Breast epithelium (tissue), 4 donors: ENCODE measurements around the gene TEX9. TPM values are rescaled to one million over a fixed set of nuclear protein-coding genes. Genes with fewer than 3 reads are reported as not detected.
A peak's percentile ranks its signal among the peaks of the same experiment; 100 is the strongest.

Experiments used
- DNase-seq, 2 donors: peaks; one replicate each; pipeline ENCODE4 v3.0.0-alpha.2; 2019; ENCODE audit warnings: low spot score in 2 of 2
- H3K27ac ChIP-seq, 2 donors: fragments of 200-600 bp; sonication (generic) in 1 of 2; one replicate each; pipeline ENCODE4 v1.5.1; 2016 to 2019; ENCODE audit warnings: mild to moderate bottlenecking in 1 of 2
- H3K27me3 ChIP-seq, 2 donors: fragments of 200-600 bp; sonication (generic) in 1 of 2; one replicate each; pipeline versions ENCODE4 v1.5.1 to v1.6.0; 2017 to 2019; ENCODE audit warnings: control low read depth in 1 of 2, mild to moderate bottlenecking in 1 of 2
- H3K36me3 ChIP-seq: fragments of 200-600 bp; one replicate; pipeline ENCODE4 v1.5.1; 2019
- H3K4me1 ChIP-seq, 2 donors: fragments of 200-600 bp; sonication (generic); one replicate each; pipeline ENCODE4 v1.5.1; 2016 to 2019; ENCODE audit warnings: control low read depth in 1 of 2
- H3K4me3 ChIP-seq, 3 donors: fragments of 200-600 bp; sonication (generic); 1 replicate in 2 of 3; 2 replicates in 1 of 3; pipeline ENCODE4 v1.5.1; 2016 to 2019; ENCODE audit warnings: mild to moderate bottlenecking in 3 of 3, moderate library complexity in 2 of 3
- H3K9me3 ChIP-seq, 2 donors: fragments of 200-600 bp; sonication (generic) in 1 of 2; one replicate each; pipeline ENCODE4 v1.5.1; 2016 to 2019; ENCODE audit warnings: control low read depth in 1 of 2
- POLR2A ChIP-seq: fragments of 450-650 bp; IDR thresholded peaks from one replicate; pipeline ENCODE4 v1.6.1; 2016; ENCODE audit warnings: antibody characterized with exemption, mild to moderate bottlenecking, moderate library complexity
- POLR2AphosphoS5 ChIP-seq, 3 donors: sonication (generic); formaldehyde crosslinking; IDR thresholded peaks; one replicate each; pipeline ENCODE4 v1.6.1; 2017; ENCODE audit warnings: antibody characterized with exemption in 3 of 3
- intact Hi-C: fragments of 100-400 bp; cut with DNase I; formaldehyde crosslinking; loops from one replicate; pipeline ENCODE4 v1.15.1; 2023; ENCODE audit warnings: low total_unique reads
- total RNA-seq, 3 donors: library from RNA; depleted of rRNA; stranded (reverse); fragments of >200 nt; gene quantifications; one replicate each; pipeline ENCODE4 v1.1.0, GENCODE V29; 2016
- TF ChIP-seq, protein P1 (sequence below), 3 donors: fragments of 450-650 bp; IDR thresholded peaks; one replicate each; pipeline ENCODE4 v1.5.1; 2016 to 2017; ENCODE audit warnings: antibody characterized with exemption in 3 of 3, mild to moderate bottlenecking in 3 of 3, moderate library complexity in 3 of 3

Gene TEX9
- total RNA-seq, 3 donors from 2014 or later: 3.4 to 38.2 (median 32.1) TPM

DNA sequence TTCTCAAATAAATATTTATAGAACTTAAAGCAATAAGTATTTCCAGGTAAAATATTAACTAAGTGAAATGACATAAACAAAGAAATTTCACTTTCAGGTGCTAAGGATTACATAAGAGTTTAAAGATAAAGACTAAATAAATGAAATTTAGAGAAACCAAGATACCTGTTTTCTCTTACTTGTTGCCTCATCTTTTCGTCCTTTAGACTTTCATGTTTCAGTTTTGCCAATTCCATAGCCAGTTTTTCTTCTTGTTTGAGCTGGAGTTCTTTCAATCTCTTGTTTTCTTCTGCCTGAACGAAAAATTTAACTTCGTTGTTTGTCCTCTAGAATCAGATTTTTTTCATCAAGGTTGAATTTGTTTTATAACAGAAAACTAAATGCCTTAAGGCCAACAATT is 91.0 kb downstream of the TEX9 start:
- no peak for TF ChIP-seq POLR2AphosphoS5 (IDR thresholded peaks at IDR 0.05)
- TF ChIP-seq, protein P1, sequence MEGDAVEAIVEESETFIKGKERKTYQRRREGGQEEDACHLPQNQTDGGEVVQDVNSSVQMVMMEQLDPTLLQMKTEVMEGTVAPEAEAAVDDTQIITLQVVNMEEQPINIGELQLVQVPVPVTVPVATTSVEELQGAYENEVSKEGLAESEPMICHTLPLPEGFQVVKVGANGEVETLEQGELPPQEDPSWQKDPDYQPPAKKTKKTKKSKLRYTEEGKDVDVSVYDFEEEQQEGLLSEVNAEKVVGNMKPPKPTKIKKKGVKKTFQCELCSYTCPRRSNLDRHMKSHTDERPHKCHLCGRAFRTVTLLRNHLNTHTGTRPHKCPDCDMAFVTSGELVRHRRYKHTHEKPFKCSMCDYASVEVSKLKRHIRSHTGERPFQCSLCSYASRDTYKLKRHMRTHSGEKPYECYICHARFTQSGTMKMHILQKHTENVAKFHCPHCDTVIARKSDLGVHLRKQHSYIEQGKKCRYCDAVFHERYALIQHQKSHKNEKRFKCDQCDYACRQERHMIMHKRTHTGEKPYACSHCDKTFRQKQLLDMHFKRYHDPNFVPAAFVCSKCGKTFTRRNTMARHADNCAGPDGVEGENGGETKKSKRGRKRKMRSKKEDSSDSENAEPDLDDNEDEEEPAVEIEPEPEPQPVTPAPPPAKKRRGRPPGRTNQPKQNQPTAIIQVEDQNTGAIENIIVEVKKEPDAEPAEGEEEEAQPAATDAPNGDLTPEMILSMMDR (IDR thresholded peaks at IDR 0.05): no peak
- TF ChIP-seq POLR2A: no peak
- H3K27ac ChIP-seq: no peak overlapping the region
- no peak for DNase-seq
- intact Hi-C loops: no loop called here
- no peaks in the 10 kb centered on the region for H3K36me3 ChIP-seq
- no peaks in the 10 kb centered on the region for H3K27me3 ChIP-seq
- H3K9me3 ChIP-seq: no peaks in the 10 kb centered on the region
- no peak overlapping the region for H3K4me3 ChIP-seq
- no peaks in the 10 kb centered on the region for H3K4me1 ChIP-seq

DNA sequence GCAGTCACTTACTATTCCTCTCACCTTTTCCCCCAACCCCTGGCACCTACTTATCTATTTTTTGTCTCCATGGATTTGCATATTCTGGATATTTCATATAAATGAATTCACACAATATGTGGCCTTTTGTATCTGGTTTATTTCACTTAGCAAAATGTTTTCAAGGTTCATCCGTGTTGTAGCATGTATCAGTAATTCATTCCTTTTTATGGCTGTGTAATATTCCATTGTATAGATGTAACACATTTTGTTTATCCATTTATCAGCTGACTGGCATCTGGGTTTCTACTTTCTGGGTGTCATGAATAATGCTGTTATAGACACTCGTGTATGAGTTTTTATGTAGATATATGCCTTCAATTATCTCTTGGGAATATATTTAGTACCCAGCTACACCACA is 93.9 kb downstream of the TEX9 start:
- no peak for DNase-seq
- Histone ChIP-seq H3K4me3 (no peak overlapping the region), H3K4me1 (no peaks in the 10 kb centered on the region), H3K27ac (no peak overlapping the region), H3K36me3 (no peaks in the 10 kb centered on the region), H3K27me3 (no peaks in the 10 kb centered on the region), H3K9me3 (no peaks in the 10 kb centered on the region)
- intact Hi-C loops: no loop called here
- TF ChIP-seq, protein P1 (IDR thresholded peaks at IDR 0.05): no peak
- TF ChIP-seq POLR2A (no peak), POLR2AphosphoS5 (IDR thresholded peaks at IDR 0.05) (no peak)

DNA sequence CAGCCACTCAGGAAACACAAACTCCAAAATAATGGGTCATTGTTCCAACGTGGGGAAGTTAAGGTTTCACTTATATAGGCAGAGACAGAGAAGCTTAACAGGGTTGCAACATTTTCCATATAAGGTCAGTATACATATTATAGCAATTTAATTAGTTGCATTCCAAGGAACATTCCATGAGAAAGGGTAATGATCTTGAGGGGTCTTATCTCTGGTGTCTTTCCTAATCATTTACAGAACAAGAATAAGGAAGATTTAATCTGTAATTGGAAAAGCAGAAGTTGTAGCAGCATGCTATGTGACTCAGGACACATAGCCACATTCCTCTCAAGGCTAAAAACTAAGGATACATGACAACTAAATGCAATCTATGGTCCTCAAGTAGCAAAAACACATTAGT is 94.8 kb downstream of the TEX9 start:
- H3K4me1 ChIP-seq: no peaks in the 10 kb centered on the region
- H3K27ac ChIP-seq: no peak overlapping the region
- DNase-seq: no peak
- intact Hi-C loops: no loop called here
- H3K4me3 ChIP-seq: no peak overlapping the region
- no peaks in the 10 kb centered on the region for H3K36me3 ChIP-seq
- H3K27me3 ChIP-seq: no peaks in the 10 kb centered on the region
- no peak for TF ChIP-seq POLR2AphosphoS5 (IDR thresholded peaks at IDR 0.05)
- no peak for TF ChIP-seq POLR2A
- TF ChIP-seq, protein P1 (IDR thresholded peaks at IDR 0.05): no peak
- no peaks in the 10 kb centered on the region for H3K9me3 ChIP-seq

DNA sequence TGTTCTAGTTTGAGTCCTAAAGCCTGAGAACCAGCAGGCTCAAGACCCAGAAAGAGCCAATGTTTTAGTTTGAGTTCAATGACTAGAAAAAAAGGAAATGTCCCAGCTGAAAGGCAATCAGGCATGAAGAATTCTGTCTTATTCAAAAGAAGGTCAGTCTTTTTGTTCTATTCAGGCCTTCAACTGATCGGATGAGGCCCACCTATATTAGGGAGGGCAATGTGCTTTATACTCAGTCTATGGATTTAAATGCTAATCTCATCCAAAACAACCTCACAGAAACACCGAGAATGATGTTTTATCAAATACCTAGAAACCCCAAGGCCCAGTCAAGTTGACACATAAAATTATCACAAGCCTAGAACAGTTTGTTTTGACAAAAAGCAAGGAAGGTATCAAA is 95.7 kb downstream of the TEX9 start:
- intact Hi-C loops: no loop called here
- H3K27ac ChIP-seq: no peak overlapping the region

DNA sequence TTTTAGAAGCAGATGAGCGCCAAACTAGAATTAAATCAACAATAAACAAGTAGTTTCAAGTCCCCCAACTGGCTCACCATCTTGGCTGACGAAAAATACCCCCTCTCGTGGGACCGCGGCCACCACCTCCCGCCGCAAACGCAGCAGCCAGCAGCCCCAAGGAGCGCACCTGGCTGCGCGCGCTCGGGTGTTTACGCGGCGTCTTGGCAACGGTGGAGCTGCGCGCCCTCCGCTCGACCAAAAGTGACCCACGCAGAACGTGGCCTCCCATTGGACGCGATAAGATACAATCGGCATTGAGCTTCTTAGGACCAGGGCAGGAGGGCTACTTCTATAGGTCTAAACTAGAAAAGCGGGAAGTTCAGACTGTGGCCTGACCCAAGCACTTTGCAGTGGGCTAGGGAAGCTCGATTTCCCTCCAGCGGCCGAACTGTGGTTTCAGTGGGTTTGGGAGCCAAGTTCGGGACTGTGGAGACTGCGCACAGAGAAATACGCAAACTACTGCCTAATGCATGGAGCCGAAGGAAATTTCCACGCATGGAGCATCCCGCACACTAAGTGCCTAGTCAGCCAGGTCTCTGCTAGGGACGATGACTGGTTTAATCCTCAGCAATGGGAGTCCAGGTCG is 99.8 kb downstream of the TEX9 start, which contains the start of gene MNS1:
Gene MNS1, minus strand, starts transcription at position 245 of the 628 bp plus-strand sequence. Its CDS starts 165 bp downstream, at position 80.
- peak; percentile 57 to 76 (median 60) for TF ChIP-seq POLR2AphosphoS5 (IDR thresholded peaks at IDR 0.05)
- TF ChIP-seq, protein P1 (IDR thresholded peaks at IDR 0.05): no peak
- Histone ChIP-seq H3K27me3 (no peaks in the 10 kb centered on the region), H3K4me3 (peak within 1 kb of the TSS; percentile 58 to 71 (median 67)), H3K4me1 (no peaks in the 10 kb centered on the region), H3K27ac (peak within 1 kb of the TSS; percentile 49 to 76), H3K9me3 (no peaks in the 10 kb centered on the region), H3K36me3 (no peaks in the 10 kb centered on the region)
- intact Hi-C loops: no loop called here
- peak; percentile 87 to 91 for DNase-seq

More for the DNA sequence above, 95.7 kb downstream of the TEX9 start:
- H3K9me3 ChIP-seq: no peaks in the 10 kb centered on the region
- TF ChIP-seq, protein P1 (IDR thresholded peaks at IDR 0.05): no peak
- TF ChIP-seq POLR2A (no peak), POLR2AphosphoS5 (IDR thresholded peaks at IDR 0.05) (no peak)
- H3K36me3 ChIP-seq: no peaks in the 10 kb centered on the region
- no peak overlapping the region for H3K4me3 ChIP-seq
- no peaks in the 10 kb centered on the region for H3K4me1 ChIP-seq
- no peak for DNase-seq
- H3K27me3 ChIP-seq: no peaks in the 10 kb centered on the region
